ENCODE results near the gene CYP24A1.

- TF ChIP-seq CTCF (IDR thresholded peaks at IDR 0.05): no peak
- TF ChIP-seq POLR2AphosphoS5 (IDR thresholded peaks at IDR 0.05): no peak
Observed at GRCh38 chr20:54168961-54169862, 4.6 kb downstream of the CYP24A1 start.

Data from suprapubic skin (tissue), 3 donors.